ENCODE measurements around the gene TSEN54. TPM values are rescaled to one million over a fixed set of nuclear protein-coding genes. Genes with fewer than 3 reads are reported as not detected.

TSEN54 gene
- total and polyA plus RNA-seq, 4 donors: 9.1 to 15.1 (median 12.3) TPM

GRCh38 chr17:75536366-75536765 is 20.0 kb downstream of the TSEN54 start:
- H3K9ac ChIP-seq (ENCODE audit: low read depth in 1 of 2, low read length in 2 of 2): no peak overlapping the region
- WGBS: 86% methylated on average over 10 of the region's 10 CpGs
- no peaks in the 10 kb centered on the region for H3K9me3 ChIP-seq (ENCODE audit: control insufficient read depth in 4 of 4, low read length in 3 of 4)
- H3K4me3 ChIP-seq (ENCODE audit: low read depth in 1 of 3, low read length in 3 of 3): no peak overlapping the region
- DNase-seq (ENCODE audit: low spot score): no peak
- H3K4me1 ChIP-seq (ENCODE audit: control insufficient read depth in 4 of 4, insufficient read depth in 4 of 4, low read length in 3 of 4): peaks cover 8 to 30% (median 18%) of the 10 kb centered on the region in 4 donors
- H3K36me3 ChIP-seq (ENCODE audit: control insufficient read depth in 4 of 4, insufficient read depth in 3 of 4, low read depth in 1 of 4, low read length in 3 of 4): peaks cover 0 to 10% (median 3%) of the 10 kb centered on the region in 4 donors
- no peaks in the 10 kb centered on the region for H3K27me3 ChIP-seq (ENCODE audit: control insufficient read depth in 4 of 4, insufficient read depth in 4 of 4, low read length in 3 of 4)
- TF ChIP-seq RAD21 (IDR thresholded peaks at IDR 0.05) (no peak), YY1 (IDR thresholded peaks at IDR 0.05) (no peak), CTCF (IDR thresholded peaks at IDR 0.05; ENCODE audit: low read depth, low read length, missing input control) (no peak), HNF4A (conservative IDR thresholded peaks at IDR 0.05) (no peak), ATF3 (IDR thresholded peaks at IDR 0.05) (no peak), ZBTB33 (IDR thresholded peaks at IDR 0.05) (no peak), FOXA1 (IDR thresholded peaks at IDR 0.05) (no peak), SP1 (IDR thresholded peaks at IDR 0.05) (no peak), REST (IDR thresholded peaks at IDR 0.05) (no peak), FOXA2 (IDR thresholded peaks at IDR 0.05) (no peak), RXRA (IDR thresholded peaks at IDR 0.05) (no peak), NR2F2 (IDR thresholded peaks at IDR 0.05) (no peak), MAX (IDR thresholded peaks at IDR 0.05) (no peak), TAF1 (conservative IDR thresholded peaks at IDR 0.05) (no peak), GABPA (IDR thresholded peaks at IDR 0.05 in 1 of 2, conservative IDR thresholded peaks at IDR 0.05 in 1 of 2) (no peak), EGR1 (IDR thresholded peaks at IDR 0.05; ENCODE audit: low read depth in 2 of 2) (no peak), JUND (IDR thresholded peaks at IDR 0.05) (no peak)
- no peak overlapping the region for H3K27ac ChIP-seq (ENCODE audit: low read depth in 1 of 2, low read length in 2 of 2)
